ENCODE measurements around the gene GPATCH11.

GPATCH11 gene

DNA sequence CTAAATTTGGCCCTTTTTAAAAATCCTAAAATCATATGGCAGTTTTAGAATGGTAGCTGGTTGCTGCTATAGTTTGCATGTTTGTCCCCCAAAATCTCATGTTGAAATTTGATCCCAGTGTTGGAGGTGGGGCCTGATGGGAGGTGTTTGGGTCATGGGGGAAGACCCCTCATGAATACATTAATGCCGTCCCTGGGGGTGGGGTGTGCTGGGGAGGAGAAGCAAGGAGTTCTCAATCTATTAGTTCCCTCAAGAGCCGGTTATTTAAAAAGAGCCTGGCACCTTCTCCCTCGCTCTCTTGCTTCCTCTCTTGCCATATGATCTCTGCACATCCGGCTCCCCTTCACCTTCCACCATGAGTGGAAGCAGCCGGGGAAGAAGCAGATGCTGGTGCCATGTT lies 20.8 kb downstream of the GPATCH11 start:
- DNase-seq (ENCODE audit: low read depth in 3 of 3, low spot score in 1 of 3) = no peak

DNA sequence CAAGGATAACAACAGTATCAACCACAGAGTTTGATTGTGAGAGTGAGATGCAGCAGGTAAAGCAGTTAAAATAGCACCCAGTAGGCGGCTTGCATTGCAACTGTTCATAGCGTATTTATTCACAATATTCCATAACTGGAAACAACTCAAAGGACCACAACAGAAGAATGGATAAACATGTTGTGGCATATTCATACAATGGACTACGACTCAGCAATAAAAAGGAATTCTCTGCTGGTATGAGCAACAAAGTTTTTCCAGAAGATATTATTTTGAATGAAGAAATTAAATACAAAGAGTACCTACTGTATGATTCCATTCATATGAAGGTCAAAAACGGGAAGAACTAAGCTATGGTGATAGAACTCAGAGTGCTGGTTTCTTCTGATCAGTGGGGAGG lies 25.2 kb downstream of the GPATCH11 start:
- no peak for DNase-seq (ENCODE audit: low read depth in 3 of 3, low spot score in 1 of 3)

DNA sequence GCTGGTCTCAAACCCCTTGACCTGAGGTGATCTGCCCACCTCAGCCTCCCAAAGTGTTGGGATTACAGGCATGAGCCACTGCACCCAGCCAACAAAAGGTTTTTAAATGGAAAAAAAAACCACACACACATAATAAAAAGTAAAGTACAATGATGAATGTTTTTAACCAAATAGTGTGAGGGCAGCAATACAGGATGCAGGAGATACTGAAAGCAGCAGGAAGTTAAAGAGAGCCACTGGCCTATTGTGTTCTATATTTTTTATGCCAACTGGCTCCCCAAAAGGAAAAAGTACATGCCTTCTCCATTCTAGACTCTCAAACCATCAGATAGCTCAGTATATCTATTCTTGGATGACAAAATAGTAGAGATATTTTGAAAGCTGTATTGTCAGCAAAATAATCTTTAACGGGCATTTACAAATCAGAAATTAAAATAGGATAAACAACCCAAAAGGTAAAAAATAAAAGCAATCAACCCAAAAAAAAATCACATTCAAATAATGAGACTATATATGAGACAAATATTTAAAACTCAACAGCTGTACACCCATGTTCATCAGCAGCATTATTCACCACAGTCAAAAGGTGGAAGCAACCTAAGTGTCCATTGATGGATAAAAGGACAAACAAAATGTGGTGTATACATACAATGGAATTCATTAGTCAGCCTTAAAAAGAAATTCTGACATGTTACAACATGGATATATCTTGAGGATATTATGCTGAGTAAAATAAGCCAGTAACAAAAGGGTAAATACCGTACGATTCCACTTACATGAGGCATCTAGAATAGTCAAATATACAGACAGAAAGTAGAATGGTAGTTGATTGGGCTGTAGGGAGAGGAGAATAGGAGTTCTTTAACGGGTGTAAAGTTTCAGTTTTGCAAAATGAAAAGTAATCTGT lies 26.2 kb downstream of the GPATCH11 start:
- no peak for DNase-seq (ENCODE audit: low read depth in 3 of 3, low spot score in 1 of 3)

DNA sequence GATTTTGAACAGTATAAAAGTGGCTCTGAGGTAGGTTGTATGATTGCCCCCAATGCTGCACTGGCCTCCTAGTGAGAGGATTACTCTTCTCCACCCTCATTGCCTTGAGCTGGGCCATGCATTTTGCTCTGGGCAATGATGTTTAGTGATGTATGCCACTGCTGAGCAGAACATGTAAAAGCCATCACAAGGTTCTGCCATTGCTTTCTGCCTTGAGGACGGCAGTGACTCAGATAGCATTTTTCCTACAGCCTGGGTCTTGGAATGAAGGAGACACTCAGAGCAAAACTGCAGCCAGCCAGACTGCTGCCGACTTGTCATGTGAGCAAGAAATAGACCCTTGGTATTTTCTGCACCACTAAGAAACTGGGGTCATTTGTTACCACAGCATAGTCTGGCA lies 27.6 kb downstream of the GPATCH11 start:
- DNase-seq (ENCODE audit: low read depth in 3 of 3, low spot score in 1 of 3) = no peak

DNA sequence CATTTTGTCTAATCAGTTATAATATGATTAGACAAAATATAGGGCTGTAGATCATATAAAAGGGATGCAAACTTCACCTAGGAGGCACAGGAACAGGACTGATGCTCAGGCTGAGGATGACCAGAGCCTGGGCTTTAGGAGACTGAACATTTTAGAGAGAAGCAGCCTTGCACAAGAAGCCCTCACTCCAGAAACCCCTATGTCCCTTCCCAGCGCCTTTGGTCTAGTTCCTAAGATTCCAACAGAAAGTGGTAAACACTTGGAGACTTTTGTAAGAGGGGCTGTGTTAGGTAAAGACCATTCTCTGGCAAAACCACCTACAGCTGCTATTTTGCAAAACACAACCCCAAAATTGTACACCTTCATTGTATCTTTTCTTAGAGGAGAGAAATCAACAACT lies 33.2 kb downstream of the GPATCH11 start:
- no peak for DNase-seq (ENCODE audit: low read depth in 3 of 3, low spot score in 1 of 3)

DNA sequence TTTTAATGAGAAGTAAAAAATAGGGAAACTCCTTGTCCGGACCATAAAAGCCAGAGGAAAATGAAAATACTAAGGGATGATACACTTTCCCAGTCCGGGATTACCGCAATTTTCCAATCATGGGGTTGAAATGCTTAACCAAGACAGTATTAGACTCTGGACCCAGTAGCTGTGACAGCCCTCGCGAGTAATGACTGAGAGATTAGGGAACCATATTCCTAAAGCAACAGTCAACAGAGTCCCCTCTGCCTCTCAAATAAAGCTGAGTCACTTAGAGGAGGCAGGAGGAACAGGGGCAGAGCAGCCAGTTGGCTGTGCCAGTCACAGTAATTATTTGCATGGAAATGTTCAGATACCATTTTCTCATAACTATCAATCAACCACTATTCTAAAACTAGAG lies 34.8 kb downstream of the GPATCH11 start:
- DNase-seq (ENCODE audit: low read depth in 3 of 3, low spot score in 1 of 3) = no peak

DNA sequence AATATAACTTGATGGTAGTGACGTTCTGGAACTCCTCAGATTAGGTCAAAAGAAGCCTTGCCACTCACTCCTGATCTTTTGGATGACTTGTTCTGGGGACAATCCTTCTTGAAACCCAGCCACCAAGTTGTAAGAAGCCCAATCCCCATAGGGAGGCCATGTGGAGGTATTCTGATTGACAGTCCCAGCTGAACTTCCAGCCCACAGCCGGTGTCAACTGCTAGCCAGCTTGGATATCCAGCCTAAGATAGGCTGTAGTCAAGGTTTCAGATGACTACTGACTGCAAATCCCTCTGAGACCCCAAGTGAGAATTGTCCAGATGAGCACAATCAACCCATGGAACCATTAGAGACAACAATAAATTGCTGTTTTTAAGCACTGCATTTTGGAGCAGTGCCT lies 41.1 kb downstream of the GPATCH11 start:
- no peak for DNase-seq (ENCODE audit: low read depth in 3 of 3, low spot score in 1 of 3)

DNA sequence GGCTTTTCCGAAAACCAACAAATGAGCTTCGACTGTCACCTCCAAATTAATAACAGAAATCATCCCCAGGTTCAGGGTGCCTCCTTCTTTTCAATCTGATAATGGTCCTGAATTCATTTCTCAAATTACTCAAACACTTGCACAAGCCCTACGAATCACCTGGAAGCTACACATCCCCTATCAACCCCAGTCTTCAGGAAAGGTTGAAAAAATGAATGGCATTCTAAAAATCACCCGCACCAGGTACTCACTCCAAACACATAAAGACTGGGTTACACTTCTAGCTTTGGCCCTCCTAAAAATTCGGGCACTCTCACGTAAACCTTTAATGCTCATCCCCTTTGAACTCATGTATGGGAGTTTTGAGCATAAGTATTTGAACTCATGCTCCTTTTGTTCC lies 48.6 kb downstream of the GPATCH11 start:
- no peak for DNase-seq (ENCODE audit: low read depth in 3 of 3, low spot score in 1 of 3)

DNA sequence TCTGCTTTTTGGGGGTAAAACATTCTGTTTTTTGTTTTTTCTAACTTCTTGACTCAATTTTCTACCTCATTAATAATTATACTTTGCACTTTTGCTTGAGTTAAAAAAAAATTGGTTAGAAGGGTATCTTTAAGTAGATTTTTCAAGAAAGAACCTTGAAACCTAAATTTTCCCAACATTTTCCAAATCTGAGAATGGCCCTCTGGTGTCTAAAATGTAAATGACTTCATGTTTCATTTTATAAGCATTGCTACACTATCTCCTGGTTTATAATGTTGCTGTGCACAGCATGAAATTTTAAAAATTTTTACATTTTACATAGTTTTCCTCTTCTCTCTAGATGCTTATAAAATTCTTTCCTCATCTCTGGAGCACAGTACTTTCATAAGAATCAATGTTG lies 58.2 kb downstream of the GPATCH11 start:
- no peak for DNase-seq (ENCODE audit: low read depth in 3 of 3, low spot score in 1 of 3)

DNA sequence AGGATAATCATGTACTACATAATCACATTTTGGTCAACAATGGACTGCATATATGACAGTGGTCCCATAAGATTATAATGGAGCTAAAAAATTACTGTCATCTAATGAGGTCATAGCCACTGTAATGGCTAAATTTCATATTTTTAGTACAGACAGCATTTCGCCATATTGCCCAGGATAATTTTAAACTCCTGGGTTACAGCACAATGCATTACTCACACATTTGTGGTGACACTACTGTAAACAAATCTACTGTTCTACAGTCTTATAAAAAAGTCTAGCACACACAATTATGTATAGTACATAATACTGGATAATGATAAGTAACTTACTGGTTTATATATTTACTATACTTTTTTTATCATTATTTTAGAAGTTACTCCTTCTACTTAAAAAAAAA lies 59.7 kb downstream of the GPATCH11 start:
- no peak for DNase-seq (ENCODE audit: low read depth in 3 of 3, low spot score in 1 of 3)

DNA sequence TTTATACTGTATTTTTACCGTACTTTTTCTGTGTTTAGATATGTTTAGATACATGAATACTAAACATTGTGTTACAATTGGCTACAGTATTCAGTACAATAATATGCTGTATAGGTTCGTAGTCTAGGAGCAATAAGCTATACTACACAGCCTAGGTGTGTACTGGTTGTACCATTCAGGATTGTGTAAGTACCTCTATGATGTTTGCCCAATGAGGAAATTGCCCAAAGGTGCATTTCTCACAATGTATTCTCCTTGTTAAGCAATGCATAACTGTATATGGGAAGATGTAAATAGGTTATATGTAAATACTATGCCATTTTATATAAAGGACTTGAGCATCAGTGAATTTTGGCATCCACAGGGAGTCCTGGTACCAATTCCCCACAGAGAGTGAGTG lies 61.7 kb downstream of the GPATCH11 start:
- no peak for DNase-seq (ENCODE audit: low read depth in 3 of 3, low spot score in 1 of 3)

DNA sequence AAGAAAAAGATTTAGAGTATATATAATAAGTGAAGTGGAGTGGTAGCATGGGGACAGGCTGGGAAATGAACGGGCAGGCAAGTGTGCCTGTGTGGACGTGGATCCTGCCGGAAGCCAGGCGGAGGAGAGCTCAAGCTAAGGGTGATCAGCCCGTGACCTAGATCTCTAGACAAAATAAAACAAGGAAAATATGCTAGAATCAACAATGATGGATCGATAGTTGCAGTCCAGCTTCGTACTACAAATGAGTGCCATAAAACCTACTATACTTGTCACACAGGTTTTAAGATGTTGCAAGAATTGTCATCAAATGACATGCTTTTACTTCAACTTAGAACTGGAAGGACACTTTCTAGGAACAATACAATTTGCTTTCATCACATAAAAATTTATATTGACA lies 64.0 kb downstream of the GPATCH11 start:
- DNase-seq (ENCODE audit: low read depth in 3 of 3, low spot score in 1 of 3) = no peak
